D341Med (cell line): ENCODE results near the gene HSD3B7.

ENCODE experiments used
- DNase-seq: peaks from one replicate; pipeline ENCODE4 v3.0.0; 2012; ENCODE audit warnings: low spot score

Gene HSD3B7

DNA sequence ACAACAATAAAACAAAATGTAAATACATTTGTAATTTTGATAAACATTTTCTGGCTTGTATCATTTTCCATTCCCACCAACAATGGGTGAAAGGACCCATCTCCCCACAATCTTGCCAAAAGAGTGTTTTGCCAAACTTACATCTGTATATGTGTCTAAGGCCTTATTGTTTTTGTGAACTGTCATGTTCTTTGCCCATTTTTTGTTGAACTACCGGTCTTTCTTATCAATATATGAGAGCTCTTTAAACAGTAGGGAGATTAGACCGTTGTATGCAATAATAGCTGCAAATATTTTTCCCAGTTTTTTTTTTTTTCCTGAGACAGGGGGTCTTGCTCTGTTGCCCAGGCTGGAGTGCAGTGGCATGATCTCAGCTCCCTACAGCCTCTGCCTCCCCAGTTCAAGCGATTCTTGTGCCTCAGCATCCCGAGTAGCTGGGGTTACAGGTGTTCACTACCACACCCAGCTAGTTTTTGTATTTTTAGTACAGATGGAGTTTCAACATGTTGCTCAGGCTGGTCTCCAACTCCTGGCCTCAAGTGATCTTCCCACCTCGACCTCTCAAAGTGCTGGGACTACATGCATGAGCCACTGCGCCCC, 38.7 kb downstream of the HSD3B7 start:
- no peak for DNase-seq

DNA sequence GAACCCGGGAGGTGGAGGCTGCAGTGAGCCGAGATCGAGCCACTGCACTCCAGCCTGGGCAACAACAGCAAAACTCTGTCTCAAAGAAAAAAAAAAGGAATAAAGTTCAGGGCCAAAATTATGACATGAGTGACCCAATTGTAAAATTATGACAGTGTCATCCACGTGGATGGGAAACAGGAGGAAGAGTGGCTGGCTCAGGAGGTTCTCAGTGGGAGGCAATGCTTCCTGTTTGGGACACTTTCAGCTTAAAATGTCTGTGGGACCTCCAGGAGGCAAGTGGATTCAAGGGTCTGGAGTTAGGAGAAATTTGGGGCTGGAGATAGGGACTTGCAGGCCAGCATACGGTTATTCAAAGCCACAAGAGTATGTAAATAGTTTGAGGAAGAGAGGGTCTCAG, 40.3 kb downstream of the HSD3B7 start:
- no peak for DNase-seq

DNA sequence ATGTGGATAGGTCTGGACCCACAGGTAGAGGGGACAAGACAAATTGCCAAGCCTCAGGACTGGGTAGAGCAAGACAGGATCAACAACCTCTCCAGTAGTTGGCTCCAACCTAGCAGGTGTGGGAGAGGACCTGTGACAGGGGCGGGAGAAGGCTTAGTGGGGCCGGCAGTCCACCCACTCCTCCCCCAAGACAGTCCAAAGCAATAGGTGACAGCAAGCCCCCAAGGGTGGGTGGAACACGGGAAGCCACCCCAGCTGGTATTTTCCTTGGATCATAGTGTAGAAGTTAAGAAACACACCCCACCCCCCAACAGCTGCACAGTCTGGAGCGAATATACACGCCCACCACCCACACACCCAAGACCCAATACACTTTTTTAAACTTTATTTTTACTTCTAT, 44.3 kb downstream of the HSD3B7 start:
- no peak for DNase-seq

DNA sequence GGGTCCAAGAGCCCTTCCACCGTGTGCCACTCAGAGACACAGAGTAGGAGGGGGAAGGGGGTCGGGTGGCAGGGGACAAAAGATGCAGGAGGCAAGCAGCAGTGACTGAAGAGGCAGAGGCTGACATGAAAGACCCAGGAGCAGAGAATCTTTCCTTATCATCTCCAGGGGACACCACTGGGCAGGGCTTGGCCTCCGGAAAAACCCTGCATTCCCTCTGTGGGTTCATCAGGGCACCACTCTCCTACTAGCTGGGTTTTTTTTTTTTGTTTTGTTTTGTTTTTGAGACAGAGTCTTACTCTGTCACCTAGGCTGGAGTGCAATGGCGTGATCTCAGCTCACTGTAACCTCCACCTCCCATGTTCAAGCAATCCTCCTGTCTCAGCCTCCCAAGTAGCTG, 46.3 kb downstream of the HSD3B7 start:
- DNase-seq: no peak

DNA sequence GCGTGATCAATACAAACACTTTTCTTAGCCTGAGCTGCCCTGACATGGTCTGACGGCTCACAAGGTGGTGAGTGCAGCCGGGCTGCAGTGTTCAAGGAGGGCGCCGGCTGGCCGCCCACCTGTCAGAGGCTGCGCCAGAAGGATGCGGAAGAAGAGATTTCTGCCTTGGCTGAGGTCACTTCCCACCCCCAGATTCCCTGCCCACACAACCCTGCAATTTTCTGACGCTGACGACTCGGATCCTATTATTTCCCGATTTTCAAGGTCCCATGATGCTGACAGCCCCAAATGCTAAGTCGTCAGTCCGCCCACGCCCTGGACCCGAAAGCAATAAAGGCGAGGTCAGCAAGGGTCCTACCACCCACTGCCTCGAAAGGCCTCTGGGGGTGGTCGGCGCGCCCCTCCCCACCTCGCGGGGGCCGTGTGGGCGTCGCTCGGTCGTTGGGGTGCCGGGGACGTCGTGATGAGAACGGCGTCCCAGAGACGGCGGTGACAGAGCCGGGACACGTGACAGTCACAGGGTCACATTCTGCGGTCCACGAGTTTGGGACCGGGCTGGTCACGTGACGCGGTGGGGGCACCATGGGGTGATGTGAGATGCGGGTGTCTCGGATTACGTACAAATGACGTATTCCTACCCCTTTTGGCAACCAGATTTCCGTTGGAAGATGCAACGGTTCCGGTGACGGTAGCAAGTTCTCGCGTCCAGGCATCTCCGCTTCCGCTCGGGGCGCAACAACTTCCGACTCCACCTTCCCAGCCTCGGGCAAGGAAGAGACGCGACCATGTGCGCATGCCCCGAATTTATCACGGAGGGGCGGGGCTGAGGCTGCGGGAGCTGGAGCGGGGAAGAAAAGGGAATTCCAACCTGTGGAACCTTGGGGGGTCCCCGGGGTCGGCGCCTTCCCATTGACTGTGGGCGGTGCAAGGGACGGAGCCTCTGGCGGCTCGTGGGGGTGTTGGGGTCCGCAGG, 48.0 kb downstream of the HSD3B7 start, which contains the start of gene STX4:
STX4 (plus strand) TSS at position 823 of the 973 bp plus-strand sequence. CDS start 248 bp downstream, outside the sequence.
- DNase-seq: peak; percentile 94

DNA sequence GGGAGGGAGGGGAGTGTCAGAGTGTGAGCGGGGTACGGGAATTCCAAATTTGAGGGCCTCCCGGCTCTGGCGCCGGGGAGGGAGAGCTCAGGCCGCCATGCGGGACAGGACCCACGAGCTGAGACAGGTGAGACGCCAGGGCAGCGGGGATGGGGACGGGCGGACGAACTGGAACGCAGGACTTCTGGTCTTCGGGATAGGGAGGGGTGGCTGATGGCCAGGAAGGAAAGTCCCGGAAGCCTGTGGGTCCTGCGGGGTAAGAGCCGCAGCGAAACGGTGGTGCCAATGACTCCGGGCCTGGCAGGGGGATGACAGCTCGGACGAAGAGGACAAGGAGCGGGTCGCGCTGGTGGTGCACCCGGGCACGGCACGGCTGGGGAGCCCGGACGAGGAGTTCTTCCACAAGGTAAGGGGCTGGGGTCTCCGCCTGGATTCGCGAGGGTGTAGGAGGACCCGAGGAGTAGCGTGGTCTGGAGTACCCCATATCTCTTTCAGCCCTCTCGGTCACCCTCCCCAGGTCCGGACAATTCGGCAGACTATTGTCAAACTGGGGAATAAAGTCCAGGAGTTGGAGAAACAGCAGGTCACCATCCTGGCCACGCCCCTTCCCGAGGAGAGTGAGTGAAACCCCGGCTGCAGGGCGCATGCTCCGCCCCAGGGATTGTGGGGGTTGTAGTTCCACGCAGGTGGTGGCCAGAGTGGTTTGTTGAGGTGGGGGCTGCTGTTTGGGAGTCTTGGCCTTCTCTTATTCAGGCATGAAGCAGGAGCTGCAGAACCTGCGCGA, 48.9 kb downstream of the HSD3B7 start:
- peak; percentile 94 for DNase-seq

DNA sequence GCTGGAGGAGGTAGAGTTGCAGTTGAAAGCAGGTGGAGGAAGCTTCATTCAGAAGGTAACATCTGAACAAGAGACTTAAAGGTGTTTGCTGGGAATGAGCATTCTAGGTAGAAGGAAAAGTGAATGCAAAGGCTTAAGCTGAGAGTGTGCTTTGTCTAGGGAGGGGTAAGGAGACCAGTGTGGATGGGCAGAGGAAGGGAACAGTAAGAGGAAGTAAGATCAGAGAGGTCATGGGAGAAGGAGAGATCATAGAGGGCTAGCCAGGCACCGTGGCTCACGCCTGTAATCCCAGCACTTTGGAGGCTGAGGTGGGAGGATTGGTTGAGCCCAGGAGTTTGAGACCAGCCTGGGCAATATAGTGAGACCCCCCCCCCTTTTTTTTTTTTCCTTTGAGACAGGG, 51.7 kb downstream of the HSD3B7 start:
- no peak for DNase-seq
